GF-D8 (cell line): Measurements from ENCODE around the gene ZSCAN10.

ENCODE experiments used
- DNase-seq: peaks from one replicate; lab custom pipeline; 2025; lab: John Stamatoyannopoulos, UW

ZSCAN10 gene

DNA sequence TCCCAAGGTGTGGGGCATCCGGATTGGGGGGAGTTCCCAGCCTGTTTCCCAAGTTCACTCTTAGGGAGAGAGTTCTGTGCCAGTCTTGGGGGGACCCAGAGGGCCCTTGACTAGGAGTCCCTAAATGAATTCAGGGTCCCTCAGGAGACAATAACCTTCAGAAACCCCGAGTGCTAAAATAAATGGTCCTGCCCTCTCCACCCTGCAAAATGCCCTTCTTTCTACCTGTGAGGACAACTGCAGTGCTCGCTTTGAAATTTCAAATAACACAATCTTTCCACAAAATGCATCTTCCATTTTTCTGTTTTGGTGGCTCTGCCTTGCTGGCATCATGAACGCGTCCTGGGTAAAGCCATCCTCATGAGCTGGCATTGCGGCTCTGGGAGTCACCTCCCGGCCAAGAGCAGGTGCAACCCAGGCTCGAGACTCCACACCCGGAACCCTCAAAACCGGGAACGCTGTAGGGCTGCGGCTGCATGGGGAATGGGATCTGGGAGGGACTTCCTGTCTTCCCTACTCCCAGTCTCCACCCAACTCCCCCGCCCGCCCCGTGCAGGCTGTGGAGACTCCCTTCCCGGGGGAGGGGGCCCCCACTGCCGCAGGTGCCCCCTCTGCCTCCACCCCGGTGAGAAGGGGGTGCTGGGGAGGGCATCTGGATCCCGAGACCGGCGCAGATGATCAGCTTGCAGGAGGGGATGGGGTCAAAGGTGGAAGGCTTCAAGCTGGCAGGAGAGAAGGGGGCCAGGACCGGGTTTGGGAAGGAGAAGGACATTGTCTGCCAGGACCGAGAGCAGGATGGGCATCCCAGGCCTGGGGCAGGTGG is 13.2 kb upstream of the ZSCAN10 start, which contains the start of gene ZNF205:
ZNF205 (plus strand) TSS at position 529 of the 823 bp plus-strand sequence. CDS start 845 bp downstream, outside the sequence.
- no peak for DNase-seq

DNA sequence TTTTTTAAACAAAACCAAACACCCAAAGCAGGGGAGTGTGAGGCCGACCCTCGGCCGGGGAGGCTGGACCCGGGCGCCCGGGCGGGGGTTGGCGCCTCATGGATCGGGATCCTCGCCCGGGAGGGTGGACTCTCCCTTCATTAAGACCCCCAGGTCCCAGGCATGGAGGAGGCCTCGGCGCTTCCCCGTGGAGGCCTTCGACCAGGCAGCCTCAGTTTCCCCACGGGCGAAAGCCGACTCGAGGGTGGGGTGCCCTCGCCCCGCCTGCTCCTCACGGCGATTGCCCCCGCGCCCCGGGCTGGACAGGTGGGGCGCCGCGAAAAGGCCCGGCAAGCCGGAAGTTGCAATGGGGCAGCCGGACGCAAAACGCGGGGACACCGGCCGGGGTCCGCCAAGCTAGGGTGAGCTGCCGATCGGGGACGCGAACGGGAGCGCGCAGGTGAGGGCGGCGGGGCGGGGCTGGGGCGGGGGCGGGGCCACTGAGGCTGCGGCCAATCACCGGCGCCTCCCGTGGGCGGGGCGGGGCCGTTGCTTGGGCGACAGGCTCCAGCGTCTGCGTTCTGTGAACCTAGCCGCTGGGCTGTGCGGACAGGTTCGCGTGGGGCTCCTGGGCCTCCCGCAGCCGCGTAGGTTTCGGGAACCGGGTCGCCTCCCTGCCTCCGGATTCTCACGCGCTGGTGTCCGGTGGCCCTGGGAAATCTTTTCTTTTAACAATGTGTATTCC is 7.3 kb upstream of the ZSCAN10 start:
- peak; percentile 73 for DNase-seq

GRCh38 chr16:3101841-3102470 is 2.9 kb upstream of the ZSCAN10 start:
- peak; percentile 17 for DNase-seq

DNA sequence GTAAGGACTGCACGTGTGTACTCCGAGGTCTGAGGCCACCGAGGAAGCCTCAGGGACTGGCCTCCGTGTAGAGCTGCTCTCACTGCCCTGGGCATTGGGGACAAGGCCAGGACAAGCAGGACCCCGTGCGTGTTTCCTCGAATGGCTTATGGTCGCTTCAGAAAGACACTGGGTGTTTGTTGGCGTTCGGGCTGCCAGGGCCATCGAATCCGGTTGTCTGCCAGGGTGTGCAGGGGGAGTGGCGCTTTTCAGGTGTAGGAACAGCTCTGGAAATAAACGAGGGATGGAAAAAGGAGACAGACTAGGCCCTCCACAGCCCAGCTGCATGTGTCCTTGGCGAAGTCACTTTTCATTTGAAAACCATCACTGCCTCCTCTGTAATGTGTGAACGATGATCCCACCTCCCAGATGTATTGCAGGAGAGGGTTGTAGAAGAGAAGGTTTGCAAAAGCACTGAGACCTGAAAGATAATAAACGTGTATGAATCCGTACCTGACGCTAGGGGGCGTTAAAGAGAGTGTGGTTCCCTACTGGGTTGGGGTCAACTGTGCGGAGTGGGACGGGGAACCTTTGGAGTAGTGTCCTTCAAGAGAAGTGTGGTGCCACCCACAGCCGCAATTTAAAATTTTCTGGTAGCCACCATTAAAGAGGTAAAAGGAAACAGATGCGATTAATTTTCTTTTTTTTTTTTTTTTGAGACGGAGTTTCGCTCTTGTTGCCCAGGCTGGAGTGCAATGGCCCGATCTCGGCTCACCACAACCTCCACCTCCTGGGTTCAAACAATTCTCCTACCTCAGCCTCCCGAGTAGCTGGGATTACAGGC is 2.1 kb upstream of the ZSCAN10 start:
- no peak for DNase-seq

GRCh38 chr16:3099732-3100499 is 822 bp upstream of the ZSCAN10 start:
- DNase-seq: no peak

- no peak for DNase-seq
Observed at GRCh38 chr16:3099395-3099731, 269 bp upstream of the ZSCAN10 start.

GRCh38 chr16:3097266-3097665 is 1.8 kb downstream of the ZSCAN10 start:
- no peak for DNase-seq

GRCh38 chr16:3096362-3096761 is 2.7 kb downstream of the ZSCAN10 start:
- no peak for DNase-seq

DNA sequence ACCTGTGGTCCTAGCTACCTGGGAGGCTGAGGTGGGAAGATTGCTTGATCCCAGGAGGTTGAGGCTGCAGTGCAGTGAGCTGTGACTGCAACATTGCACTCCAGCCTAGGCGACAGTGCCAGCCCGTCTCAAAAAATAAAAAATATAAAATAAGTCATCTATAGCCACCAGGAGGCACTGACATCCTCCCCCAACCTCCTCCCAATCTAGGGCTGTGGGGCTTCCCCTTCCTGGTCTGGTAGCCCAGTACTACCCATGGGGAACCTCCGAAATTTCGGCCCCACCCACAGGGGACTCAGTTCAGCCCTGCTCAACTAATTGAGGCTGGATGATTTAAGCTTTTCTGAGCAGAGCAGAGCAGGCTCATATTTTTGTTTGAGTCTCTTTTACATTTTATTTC is 3.2 kb downstream of the ZSCAN10 start:
- DNase-seq: peak; percentile 40

- peak; percentile 28 for DNase-seq
Observed at GRCh38 chr16:3094289-3095027, 4.6 kb downstream of the ZSCAN10 start.

DNA sequence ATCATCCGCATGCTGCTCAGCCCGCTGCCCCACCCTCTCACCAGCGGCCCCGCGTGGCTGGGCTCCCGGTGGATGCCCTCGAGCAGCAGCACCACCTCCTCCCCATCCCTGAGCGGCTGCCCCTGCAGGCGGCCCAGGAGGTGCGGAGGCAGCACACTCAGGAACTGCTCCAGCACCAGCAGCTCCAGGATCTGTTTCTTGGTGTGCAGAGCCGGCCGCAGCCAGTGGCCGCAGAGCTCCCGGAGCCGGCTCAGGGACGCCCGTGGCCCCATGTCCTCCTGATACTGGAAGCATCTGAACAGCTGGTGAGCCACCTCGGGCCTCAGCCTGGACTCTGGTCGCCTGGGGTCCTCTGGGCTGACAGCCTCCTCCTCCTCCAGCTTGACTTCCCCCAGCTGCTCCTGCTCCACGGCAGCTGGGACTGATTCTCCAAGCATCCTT is 6.6 kb downstream of the ZSCAN10 start:
- no peak for DNase-seq

- DNase-seq: no peak
Observed at GRCh38 chr16:3091551-3091950, 7.5 kb downstream of the ZSCAN10 start.

DNA sequence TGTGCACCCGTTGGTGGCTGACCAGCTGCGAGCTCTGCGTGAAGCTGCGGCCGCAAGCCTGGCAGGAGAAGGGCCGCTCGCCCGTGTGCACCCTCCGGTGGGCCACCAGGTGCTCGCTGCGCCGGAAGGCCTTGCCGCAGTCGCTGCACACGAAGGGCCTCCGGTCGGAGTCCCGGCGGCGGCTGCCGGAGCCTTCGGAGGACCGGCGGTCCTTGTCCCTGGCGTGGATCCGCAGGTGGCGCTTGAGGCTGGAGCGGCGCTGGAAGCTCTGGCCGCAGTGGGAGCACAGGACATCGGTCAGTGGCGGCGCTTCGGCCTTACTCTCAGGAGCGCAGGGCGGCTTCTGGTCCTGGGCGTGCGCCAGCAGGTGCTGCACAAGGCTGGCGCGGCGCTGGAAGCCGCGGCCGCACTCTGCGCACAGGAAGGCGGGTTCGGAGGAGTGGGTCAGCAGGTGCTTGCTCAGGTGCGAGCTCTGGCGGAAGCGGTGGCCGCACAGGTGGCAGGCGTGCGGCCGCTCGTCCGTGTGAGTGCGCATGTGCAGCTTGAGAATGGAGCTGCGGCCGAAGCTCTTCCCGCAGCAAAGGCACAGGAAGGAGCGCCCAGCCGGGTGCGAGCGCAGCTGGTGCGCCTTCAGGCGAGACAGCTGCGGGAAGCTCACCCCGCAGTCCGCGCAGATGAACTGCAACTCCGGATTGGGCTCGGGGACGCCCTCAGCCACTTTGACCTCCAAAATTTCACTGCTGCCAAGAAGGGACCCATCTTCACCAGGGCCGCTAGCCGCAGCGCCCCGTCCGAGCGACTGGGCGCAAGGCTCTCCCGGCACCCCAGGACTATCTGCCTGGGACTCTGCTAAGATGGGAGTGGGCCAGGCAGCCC is 9.1 kb downstream of the ZSCAN10 start:
- DNase-seq: no peak

GRCh38 chr16:3088925-3089716 is 10.0 kb downstream of the ZSCAN10 start:
- DNase-seq: no peak

DNA sequence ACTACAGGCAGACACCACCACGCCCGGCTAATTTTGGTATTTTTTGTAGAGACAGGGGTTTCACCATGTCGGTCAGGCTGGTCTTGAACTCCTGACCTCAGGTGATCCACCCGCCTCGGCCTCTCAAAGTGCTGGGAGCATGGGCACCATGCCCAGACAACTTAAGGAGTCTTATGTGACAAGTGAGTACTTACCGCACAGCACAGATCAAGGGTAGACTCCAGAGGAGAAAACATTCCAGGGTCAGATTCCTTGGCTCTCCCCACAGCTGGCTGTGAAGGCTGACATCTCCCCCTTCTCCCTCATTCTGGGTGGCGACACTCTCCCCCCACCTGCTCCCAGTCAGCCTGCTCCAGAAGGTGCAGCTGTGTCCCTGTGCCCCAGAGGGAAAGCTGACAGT is 10.6 kb downstream of the ZSCAN10 start:
- DNase-seq: no peak

GRCh38 chr16:3087243-3088235 is 11.6 kb downstream of the ZSCAN10 start:
- DNase-seq: no peak

GRCh38 chr16:3086596-3087242 is 12.4 kb downstream of the ZSCAN10 start:
- no peak for DNase-seq
